ENCODE results near the gene SINHCAF.

The SINHCAF gene

DNA sequence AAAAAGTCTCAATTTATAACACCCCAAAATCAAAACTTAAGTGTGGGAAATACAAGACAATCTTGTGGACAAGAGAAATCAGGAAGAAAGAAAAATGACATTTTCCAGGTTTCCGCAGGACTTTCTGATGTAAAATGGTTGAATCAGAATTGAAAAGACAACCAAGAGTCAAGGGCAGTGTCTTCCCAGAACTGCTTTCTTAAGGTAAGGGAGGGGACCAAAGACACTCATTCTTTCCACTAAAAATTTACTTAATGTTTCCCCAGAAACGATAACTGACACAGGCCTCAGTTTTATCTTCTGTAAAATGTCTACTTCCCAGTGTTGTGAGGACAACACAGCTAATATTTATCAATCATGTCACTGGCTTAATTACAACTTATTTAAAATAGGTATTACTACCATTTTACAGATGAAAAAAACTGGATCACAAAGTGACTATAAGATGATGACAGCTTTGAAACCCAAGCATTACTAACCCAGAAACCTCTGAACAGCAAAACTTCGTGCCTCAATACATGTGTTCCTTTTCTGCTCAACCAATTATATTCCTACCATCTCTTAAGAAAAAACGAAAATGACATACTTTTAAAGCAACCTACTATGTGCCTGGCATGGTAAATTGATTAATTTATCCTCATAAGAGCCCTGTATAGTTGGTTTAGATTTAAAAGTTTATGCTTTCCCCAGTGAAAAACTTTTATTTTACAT, 4.6 kb downstream of the SINHCAF start:
- no peak for TF ChIP-seq EZH2 (IDR thresholded peaks at IDR 0.05; ENCODE audit: borderline replicate concordance, low read length)
- TF ChIP-seq, protein P1, sequence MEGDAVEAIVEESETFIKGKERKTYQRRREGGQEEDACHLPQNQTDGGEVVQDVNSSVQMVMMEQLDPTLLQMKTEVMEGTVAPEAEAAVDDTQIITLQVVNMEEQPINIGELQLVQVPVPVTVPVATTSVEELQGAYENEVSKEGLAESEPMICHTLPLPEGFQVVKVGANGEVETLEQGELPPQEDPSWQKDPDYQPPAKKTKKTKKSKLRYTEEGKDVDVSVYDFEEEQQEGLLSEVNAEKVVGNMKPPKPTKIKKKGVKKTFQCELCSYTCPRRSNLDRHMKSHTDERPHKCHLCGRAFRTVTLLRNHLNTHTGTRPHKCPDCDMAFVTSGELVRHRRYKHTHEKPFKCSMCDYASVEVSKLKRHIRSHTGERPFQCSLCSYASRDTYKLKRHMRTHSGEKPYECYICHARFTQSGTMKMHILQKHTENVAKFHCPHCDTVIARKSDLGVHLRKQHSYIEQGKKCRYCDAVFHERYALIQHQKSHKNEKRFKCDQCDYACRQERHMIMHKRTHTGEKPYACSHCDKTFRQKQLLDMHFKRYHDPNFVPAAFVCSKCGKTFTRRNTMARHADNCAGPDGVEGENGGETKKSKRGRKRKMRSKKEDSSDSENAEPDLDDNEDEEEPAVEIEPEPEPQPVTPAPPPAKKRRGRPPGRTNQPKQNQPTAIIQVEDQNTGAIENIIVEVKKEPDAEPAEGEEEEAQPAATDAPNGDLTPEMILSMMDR (IDR thresholded peaks at IDR 0.05; ENCODE audit: low read length): no peak
- Histone ChIP-seq H3K36me3 (ENCODE audit: insufficient read depth, low read length) (peaks cover 3% of the 10 kb centered on the region; the same call in 1 of the 2 replicates), H3K4me2 (ENCODE audit: low read length) (peak overlapping the region; percentile 94), H3K79me2 (ENCODE audit: insufficient read depth, low read length) (peaks cover 95% of the 10 kb centered on the region), H3K4me3 (ENCODE audit: low read depth, low read length, poor library complexity, severe bottlenecking) (peak overlapping the region; percentile 83), H3F3A (ENCODE audit: insufficient read depth, low read length) (no peaks in the 10 kb centered on the region; the same call in 1 of the 2 replicates), H3K27me3 (ENCODE audit: insufficient read depth, low read length) (no peaks in the 10 kb centered on the region), H3K4me1 (ENCODE audit: insufficient read depth, low read length, severe bottlenecking) (peaks cover 70% of the 10 kb centered on the region), H3K27ac (ENCODE audit: low read depth, low read length, poor library complexity, severe bottlenecking) (peak overlapping the region; percentile 73), H3K9me3 (ENCODE audit: low read length) (no peaks in the 10 kb centered on the region), H3K9me2 (ENCODE audit: low read depth, low read length) (no peaks in the 10 kb centered on the region), H2AFZ (ENCODE audit: low read length) (no peak overlapping the region), H3K9ac (ENCODE audit: low read length) (peak overlapping the region; percentile 90; the same call in 1 of the 2 replicates), H4K20me1 (ENCODE audit: insufficient read depth, low read length) (no peaks in the 10 kb centered on the region)

DNA sequence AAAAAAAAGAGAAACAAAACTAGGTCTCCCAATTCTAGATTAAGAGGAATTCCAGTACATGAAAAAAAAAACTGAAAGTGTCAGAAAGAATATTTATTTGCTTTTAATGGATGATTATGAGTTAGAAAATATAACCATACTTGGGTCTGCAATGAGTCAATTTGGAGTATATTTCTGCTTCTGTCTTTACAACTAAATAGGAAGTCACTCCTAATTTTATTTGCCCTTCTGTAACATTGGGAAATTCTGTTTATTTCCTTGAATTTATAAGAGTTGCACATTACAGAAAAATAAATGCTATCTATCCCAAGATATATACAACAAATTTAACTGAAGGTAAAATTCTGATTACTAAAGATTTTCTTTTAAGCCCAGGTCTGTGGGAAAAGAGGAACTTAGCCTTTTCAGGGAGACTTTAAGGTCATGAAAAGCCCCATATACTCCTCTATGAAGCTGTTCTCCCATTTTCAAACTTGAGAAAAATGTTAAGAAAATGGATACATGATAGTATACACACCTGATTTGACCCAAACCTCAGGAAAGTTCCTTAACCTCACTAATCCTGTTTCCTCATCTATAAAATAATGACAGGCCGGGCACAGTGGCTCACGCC, 7.2 kb downstream of the SINHCAF start:
- Histone ChIP-seq H2AFZ (ENCODE audit: low read length) (no peak overlapping the region), H3K9me2 (ENCODE audit: low read depth, low read length) (no peaks in the 10 kb centered on the region), H4K20me1 (ENCODE audit: insufficient read depth, low read length) (no peaks in the 10 kb centered on the region), H3K9ac (ENCODE audit: low read length) (no peak overlapping the region; the same call in 1 of the 2 replicates), H3K27me3 (ENCODE audit: insufficient read depth, low read length) (no peaks in the 10 kb centered on the region), H3K27ac (ENCODE audit: low read depth, low read length, poor library complexity, severe bottlenecking) (peak overlapping the region; percentile 59), H3K4me1 (ENCODE audit: insufficient read depth, low read length, severe bottlenecking) (peaks cover 69% of the 10 kb centered on the region), H3K36me3 (ENCODE audit: insufficient read depth, low read length) (peaks cover 16% of the 10 kb centered on the region), H3K4me2 (ENCODE audit: low read length) (peak overlapping the region; percentile 94), H3F3A (ENCODE audit: insufficient read depth, low read length) (no peaks in the 10 kb centered on the region; the same call in 1 of the 2 replicates), H3K4me3 (ENCODE audit: low read depth, low read length, poor library complexity, severe bottlenecking) (peak overlapping the region; percentile 59), H3K9me3 (ENCODE audit: low read length) (no peaks in the 10 kb centered on the region), H3K79me2 (ENCODE audit: insufficient read depth, low read length) (peaks cover 100% of the 10 kb centered on the region)
- TF ChIP-seq, protein P1 (IDR thresholded peaks at IDR 0.05; ENCODE audit: low read length): no peak
- TF ChIP-seq EZH2 (IDR thresholded peaks at IDR 0.05; ENCODE audit: borderline replicate concordance, low read length): no peak

DNA sequence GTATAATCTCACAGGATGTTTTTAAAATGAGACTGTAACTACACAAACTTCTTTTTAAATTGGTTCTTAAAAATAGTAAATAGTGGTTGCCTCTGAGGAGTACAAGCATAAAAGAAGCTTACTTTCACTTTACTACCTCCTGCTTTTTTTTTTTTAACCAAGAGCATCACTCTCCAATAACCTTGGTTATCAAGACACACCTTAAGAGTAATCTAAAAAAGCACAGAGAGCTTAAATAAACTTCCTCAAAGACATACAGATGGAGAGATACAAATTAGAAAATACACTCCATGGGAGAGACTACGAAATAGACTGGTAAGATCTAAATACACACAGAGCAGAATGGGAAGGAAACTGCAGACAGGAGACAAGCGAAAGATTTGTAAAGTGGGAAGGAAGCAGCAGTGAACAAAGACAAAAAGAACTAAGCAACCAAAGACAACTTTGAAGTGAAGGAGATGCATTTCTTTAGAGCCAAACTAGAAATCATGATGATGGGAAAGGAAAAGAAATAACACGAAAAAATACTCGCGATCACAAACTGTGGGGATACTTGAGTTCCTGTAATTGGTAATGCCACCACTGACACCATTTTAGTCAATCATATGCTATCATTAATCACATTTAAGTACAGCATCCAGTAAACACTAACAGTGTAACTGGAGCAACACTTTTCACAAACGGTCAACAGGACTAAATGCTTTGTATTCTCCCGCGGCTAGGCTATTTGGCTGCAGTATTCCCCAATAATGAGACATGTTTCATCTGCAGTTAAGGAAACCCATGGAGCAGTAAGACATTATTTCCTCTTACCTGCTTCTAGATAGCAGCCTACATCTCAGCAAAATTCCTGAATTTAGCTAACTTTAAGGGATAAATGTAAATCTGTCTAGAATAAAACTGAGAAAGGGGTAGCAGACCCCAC, 8.2 kb downstream of the SINHCAF start:
- TF ChIP-seq EZH2 (IDR thresholded peaks at IDR 0.05; ENCODE audit: borderline replicate concordance, low read length): no peak
- TF ChIP-seq, protein P1 (IDR thresholded peaks at IDR 0.05; ENCODE audit: low read length): no peak
- Histone ChIP-seq H3K4me3 (ENCODE audit: low read depth, low read length, poor library complexity, severe bottlenecking) (peak overlapping the region; percentile 59), H3K9ac (ENCODE audit: low read length) (peak overlapping the region; percentile 54), H3K4me1 (ENCODE audit: insufficient read depth, low read length, severe bottlenecking) (peaks cover 63% of the 10 kb centered on the region), H3K27ac (ENCODE audit: low read depth, low read length, poor library complexity, severe bottlenecking) (peak overlapping the region; percentile 59), H3K27me3 (ENCODE audit: insufficient read depth, low read length) (no peaks in the 10 kb centered on the region), H3F3A (ENCODE audit: insufficient read depth, low read length) (no peaks in the 10 kb centered on the region; the same call in 1 of the 2 replicates), H4K20me1 (ENCODE audit: insufficient read depth, low read length) (no peaks in the 10 kb centered on the region), H3K9me3 (ENCODE audit: low read length) (no peaks in the 10 kb centered on the region), H3K79me2 (ENCODE audit: insufficient read depth, low read length) (peaks cover 100% of the 10 kb centered on the region), H3K36me3 (ENCODE audit: insufficient read depth, low read length) (peaks cover 18% of the 10 kb centered on the region), H3K4me2 (ENCODE audit: low read length) (peak overlapping the region; percentile 94), H3K9me2 (ENCODE audit: low read depth, low read length) (no peaks in the 10 kb centered on the region), H2AFZ (ENCODE audit: low read length) (no peak overlapping the region)
